Cerebellar nuclear complex (tissue), 1 donor: ENCODE results near the gene ADAMTS17.

Source experiments
- DNase-seq, 2 experiments: peaks; one replicate each; lab custom pipeline; 2025; lab: John Stamatoyannopoulos, UW

The ADAMTS17 gene

GRCh38 chr15:99999282-100000070 is 342.3 kb downstream of the ADAMTS17 start:
- no peak for DNase-seq

GRCh38 chr15:99998661-99999101 is 343.1 kb downstream of the ADAMTS17 start:
- no peak for DNase-seq

GRCh38 chr15:99997112-99997651 is 344.6 kb downstream of the ADAMTS17 start:
- no peak for DNase-seq

- no peak for DNase-seq
These were observed 345.1 kb downstream of the ADAMTS17 start for GRCh38 chr15:99996660-99997059.

- no peak for DNase-seq
These were observed 346.2 kb downstream of the ADAMTS17 start for GRCh38 chr15:99995543-99995942.

- no peak for DNase-seq
These were observed 346.9 kb downstream of the ADAMTS17 start for GRCh38 chr15:99994849-99995248.

GRCh38 chr15:99993681-99994131 is 348.1 kb downstream of the ADAMTS17 start:
- no peak for DNase-seq

GRCh38 chr15:99993262-99993661 is 348.5 kb downstream of the ADAMTS17 start:
- DNase-seq, result no peak

GRCh38 chr15:99992611-99993231 is 349.1 kb downstream of the ADAMTS17 start:
- no peak for DNase-seq

- DNase-seq, result no peak
These were observed 352.7 kb downstream of the ADAMTS17 start for GRCh38 chr15:99989095-99989494.

- no peak for DNase-seq
These were observed 354.1 kb downstream of the ADAMTS17 start for GRCh38 chr15:99987701-99988100.

GRCh38 chr15:99987119-99987506 is 354.7 kb downstream of the ADAMTS17 start:
- no peak for DNase-seq

- no peak for DNase-seq
These were observed 355.3 kb downstream of the ADAMTS17 start for GRCh38 chr15:99986297-99987118.

- no peak for DNase-seq
These were observed 355.9 kb downstream of the ADAMTS17 start for GRCh38 chr15:99985878-99986277.

GRCh38 chr15:99984491-99985243 is 357.1 kb downstream of the ADAMTS17 start:
- no peak for DNase-seq

- DNase-seq, result no peak
These were observed 357.9 kb downstream of the ADAMTS17 start for GRCh38 chr15:99983886-99984286.

- DNase-seq, result no peak
These were observed 358.4 kb downstream of the ADAMTS17 start for GRCh38 chr15:99983171-99983885.

- no peak for DNase-seq
These were observed 359.1 kb downstream of the ADAMTS17 start for GRCh38 chr15:99982662-99983061.

- no peak for DNase-seq
These were observed 359.7 kb downstream of the ADAMTS17 start for GRCh38 chr15:99981839-99982658.

- DNase-seq, result no peak
These were observed 360.6 kb downstream of the ADAMTS17 start for GRCh38 chr15:99981191-99981647.
